ENCODE data around the gene PTPRA. TPM values are rescaled to one million over a fixed set of nuclear protein-coding genes. Genes with fewer than 3 reads are reported as not detected.

PTPRA gene
- total RNA-seq, 1 experiment from 2014 or later = 45.2 TPM

GRCh38 chr20:2991532-2991931 lies 118.3 kb downstream of the PTPRA start:
- no peak overlapping the region for H3K56ac ChIP-seq (ENCODE audit: insufficient read length, low read depth, low read length)
- H2BK120ac ChIP-seq (ENCODE audit: low read depth, low read length, poor library complexity, severe bottlenecking) = no peak overlapping the region
- no peak for DNase-seq
- no peaks in the 10 kb centered on the region for H3K27me3 Mint-ChIP-seq (ENCODE audit: low read depth)
- H4K20me1 ChIP-seq (ENCODE audit: control insufficient read depth, insufficient read depth, insufficient read length) = no peaks in the 10 kb centered on the region
- no peak overlapping the region for H3T11ph ChIP-seq (ENCODE audit: low read length)
- no peak overlapping the region for H2AK5ac ChIP-seq (ENCODE audit: insufficient read length, low read length)
- H3K79me1 ChIP-seq (ENCODE audit: insufficient read depth, low read depth, low read length, poor library complexity, severe bottlenecking) = no peaks in the 10 kb centered on the region
- no peak overlapping the region for H2BK12ac ChIP-seq (ENCODE audit: insufficient read length, low read depth, low read length)
- H3K79me2 ChIP-seq (ENCODE audit: insufficient read depth, low read length) = no peaks in the 10 kb centered on the region
- H3K23me2 ChIP-seq (ENCODE audit: insufficient read length, low read depth, low read length, poor library complexity, severe bottlenecking) = no peaks in the 10 kb centered on the region
- no peak overlapping the region for H3K27ac Mint-ChIP-seq
- H3K14ac ChIP-seq (ENCODE audit: insufficient read depth, low read length) = no peak overlapping the region
- peaks cover 15 to 72% (median 35%) of the 10 kb centered on the region in 3 experiments; a peak in 6 of 7 replicates for H3K36me3 Mint-ChIP-seq (ENCODE audit: insufficient read depth in 1 of 3, low read depth in 3 of 3)
- WGBS (ENCODE audit: extremely low coverage, insufficient read length, low lambda C conversion rate) = no CpG with 5 or more reads among the region's 5 CpGs
- H3K4ac ChIP-seq (ENCODE audit: low read depth, low read length) = no peak overlapping the region
- H3K27ac ChIP-seq (ENCODE audit: insufficient read length, low read depth, low read length) = no peak overlapping the region
- H3K9me3 Mint-ChIP-seq = no peaks in the 10 kb centered on the region
- H3K4me1 ChIP-seq (ENCODE audit: insufficient read depth, low read length) = no peaks in the 10 kb centered on the region
- H4K5ac ChIP-seq (ENCODE audit: insufficient read length, low read depth, low read length) = no peak overlapping the region
- H4K8ac ChIP-seq (replicated peaks; ENCODE audit: insufficient read length, low read depth, low read length) = no peak overlapping the region
- H3K18ac ChIP-seq (ENCODE audit: insufficient read length, low read depth, low read length) = no peak overlapping the region
- no peak overlapping the region for H2BK5ac ChIP-seq (ENCODE audit: insufficient read length, low read length)
- H3K23ac ChIP-seq (ENCODE audit: insufficient read length, low read depth, low read length) = no peak overlapping the region
- no peak overlapping the region for H2BK15ac ChIP-seq (ENCODE audit: low read depth, low read length)
- H3K9me3 ChIP-seq (ENCODE audit: control insufficient read depth, low read depth, low read length) = no peaks in the 10 kb centered on the region
- H3K4me3 Mint-ChIP-seq = no peak overlapping the region
- no peak overlapping the region for H4K91ac ChIP-seq (ENCODE audit: insufficient read length, low read depth, low read length)
- no peak overlapping the region for H2AFZ ChIP-seq (ENCODE audit: low read length)
- no peaks in the 10 kb centered on the region for H3K27me3 ChIP-seq (ENCODE audit: insufficient read depth, low read length)
- no peaks in the 10 kb centered on the region for H3K4me1 Mint-ChIP-seq
- no peak for TF ChIP-seq CTCF (conservative IDR thresholded peaks at IDR 0.05)
- no peak overlapping the region for H3K9ac ChIP-seq (ENCODE audit: extremely low read depth, insufficient read length, low read length)
- no peak overlapping the region for H2BK20ac ChIP-seq (ENCODE audit: low read depth, low read length, poor library complexity, severe bottlenecking)
- no peak overlapping the region for H3K4me2 ChIP-seq (ENCODE audit: insufficient read depth, insufficient read length, low read length)
